Fibroblast of upper back skin (primary cell): ENCODE results near the gene PRR33.
A peak's percentile ranks its signal among the peaks of the same experiment; 100 is the strongest.

ENCODE experiments used
- DNase-seq: peaks from one replicate; pipeline ENCODE4 v3.0.0-alpha.2; 2013

Gene PRR33

DNA sequence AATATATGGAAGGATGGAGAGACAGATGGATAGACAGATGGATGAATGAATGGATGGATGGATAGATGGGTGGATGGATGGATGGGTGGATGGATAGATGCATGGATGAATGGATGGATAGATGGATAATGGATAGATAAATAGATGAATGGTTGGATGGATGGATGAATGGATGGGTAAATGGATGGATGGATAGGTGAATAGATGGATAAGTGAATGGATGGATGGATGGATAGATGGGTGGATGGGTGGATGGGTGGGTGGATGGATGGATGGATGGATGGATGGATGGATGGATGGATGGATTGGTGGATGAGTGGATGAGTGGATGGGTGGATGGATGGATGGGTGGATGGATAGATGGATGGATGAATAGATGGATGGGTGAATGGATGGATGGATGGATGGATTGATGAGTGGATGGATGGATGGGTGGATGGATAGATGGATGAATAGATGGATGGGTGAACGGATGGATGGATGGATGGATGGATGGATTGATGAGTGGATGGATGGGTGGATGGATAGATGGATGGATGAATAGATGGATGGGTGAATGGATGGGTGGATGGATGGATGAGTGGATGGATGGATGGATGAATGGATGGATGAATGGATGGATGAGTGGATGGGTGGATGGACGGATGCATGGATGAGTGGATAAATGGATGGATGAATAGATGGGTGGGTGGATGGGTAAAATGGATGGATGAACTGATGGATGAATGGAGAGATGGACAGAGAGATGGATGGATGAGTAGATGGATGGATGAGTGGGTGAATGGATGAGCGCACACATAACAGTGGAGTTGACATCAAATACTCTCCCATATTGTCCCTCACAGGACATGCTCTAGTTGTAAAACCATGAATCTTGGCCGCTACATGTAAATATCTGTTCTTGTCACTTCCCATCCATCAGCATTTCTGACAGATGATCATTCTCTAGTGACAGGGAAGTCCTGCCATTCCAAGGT, 30.0 kb downstream of the PRR33 start:
- DNase-seq: no peak

DNA sequence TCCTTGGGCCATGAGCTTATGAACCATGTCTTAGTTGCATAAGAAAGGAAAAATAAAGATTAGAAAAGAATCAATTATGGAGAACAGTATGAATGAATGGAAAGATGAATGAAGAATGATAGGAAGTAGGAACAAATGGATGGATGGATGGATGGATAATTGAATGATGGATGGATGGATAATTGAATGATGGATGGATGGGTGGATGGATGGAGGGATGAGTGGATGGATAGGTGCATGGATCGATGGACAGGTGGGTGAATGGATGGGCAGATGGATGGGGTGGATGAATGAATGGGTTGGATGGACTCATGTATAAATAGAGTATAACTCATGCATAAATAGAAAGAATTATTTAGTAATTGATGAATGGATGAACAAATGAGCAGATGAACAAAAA, 31.6 kb downstream of the PRR33 start:
- DNase-seq: no peak

DNA sequence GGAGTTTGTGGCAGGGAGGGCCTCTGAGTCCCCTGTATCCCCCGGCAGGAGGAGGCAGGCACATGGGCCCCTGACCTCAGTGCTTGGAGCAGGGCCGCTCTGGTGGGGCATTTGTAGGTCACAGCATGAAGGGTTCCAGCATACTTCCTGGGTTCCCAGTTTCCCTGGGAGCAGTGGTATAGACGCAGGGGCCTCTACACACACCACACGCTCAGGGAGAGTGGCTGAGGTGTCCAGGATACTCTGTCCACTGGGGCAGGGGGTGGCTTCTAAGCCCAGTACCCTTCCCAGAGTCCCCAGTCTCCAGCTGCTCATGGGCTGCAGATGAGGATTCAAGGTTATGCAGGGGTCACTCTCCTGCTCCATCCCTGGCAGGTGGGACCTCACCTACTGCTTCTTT, 32.7 kb downstream of the PRR33 start:
- DNase-seq: no peak

DNA sequence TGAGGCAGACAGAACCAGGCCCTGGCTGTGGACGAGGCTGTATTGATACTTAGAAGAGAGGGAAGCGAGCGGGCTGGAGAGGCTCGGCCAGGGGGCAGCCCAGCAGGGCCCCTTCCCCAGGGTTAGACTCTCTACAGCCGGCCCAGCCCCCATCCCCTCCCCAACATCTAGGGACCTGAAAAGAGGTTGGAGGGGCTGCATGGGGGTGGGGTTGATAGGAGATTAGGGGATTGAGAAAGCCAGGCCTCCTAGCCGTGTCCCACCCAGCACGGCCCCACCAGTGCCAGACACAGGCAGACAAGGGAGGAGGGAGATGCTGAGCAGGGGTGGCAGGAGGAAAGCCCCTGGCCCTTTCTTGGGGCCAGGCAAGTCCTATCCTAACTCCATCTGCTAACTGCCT, 33.1 kb downstream of the PRR33 start:
- no peak for DNase-seq

DNA sequence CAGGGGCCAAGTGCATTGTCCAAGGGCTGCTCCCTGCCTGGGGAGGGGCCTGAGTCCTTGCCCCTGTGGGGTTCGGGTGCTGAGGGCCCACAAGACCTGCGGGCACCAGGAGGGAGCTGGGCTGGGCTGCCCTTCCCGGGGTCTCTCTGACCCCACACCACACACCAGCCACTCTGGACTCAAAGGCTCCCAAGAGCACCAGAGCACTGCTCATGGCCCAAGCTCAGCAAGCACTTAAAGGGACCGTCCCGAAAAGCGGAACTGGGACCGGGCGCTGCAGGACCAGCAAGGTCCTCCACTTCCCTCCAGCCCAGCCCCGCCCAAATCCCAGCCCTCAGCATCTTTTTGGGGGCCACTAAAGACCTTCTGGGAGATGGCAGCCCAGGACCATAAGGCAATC, 33.5 kb downstream of the PRR33 start:
- DNase-seq: no peak

DNA sequence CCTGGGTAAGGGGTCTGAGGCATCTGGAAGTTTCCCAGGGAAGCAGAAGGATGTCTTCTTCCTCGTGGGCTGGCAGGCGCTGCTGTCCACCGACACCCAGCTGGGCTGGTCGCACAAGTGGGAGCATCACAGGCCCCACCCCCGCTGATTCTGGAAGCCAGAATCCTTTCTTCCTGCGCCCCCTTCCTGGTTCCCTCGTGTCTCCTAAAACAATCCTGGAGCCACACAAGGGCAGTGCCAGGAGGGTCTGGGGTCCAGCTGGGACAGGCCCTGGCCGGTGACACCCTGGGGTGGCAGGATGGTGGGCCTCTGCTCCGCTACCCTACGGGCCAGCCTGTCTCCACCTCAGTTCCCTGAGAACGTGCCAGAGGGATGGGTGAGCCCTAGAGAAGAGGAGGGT, 34.6 kb downstream of the PRR33 start:
- DNase-seq: no peak

DNA sequence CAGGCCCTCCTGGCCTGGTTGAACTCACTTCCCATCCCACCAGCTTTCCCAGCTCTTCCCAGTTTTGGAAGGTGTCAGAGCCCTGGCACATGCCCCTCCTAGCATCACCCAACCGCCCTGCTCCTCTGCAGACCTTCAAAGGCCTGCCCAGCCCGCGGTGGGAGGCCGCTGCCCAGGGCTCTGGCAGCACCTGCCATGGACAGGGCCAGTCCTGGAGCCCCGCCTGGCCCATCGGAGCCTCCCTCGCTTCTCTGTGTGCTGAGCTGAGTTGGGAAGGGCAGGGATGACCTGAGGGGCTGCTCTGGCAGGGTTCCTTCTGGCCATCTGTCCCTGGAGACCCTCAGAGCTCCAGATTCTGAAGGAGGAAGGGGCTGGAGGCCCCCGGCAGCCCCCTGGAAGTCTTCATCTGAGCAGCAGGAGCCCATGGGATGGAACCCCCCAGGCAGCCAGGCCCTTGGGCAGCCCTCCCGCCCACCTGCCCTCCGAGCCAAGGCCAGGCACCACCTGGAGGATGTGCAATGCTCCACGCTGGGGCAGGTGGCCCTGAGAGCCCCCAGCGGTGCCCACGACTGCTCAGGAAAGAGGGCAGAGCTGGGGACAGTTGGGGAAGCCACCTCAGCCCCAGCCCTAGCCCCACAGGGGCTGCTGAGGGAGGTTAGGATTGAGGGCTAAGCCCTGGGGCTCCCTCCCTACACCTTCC, 35.2 kb downstream of the PRR33 start:
- DNase-seq: no peak

DNA sequence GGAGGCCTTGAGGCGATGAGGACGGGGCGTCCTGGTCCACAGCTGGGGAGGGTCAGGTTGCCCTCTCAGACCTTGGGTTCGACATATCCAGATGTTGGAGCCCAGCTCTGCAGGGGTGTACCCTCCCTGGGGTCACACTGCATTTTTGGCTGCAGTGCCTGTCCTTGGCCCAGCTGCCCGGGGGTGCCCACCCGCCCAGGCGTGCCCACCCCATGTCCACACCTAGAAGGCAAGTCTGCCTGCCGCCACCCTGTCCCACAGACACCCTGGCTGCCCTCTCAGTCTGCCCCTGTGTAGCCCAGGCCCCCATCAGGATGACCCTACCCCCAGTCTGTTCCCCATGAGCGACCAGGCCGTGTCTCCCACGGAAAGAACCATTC, 35.8 kb downstream of the PRR33 start:
- no peak for DNase-seq

DNA sequence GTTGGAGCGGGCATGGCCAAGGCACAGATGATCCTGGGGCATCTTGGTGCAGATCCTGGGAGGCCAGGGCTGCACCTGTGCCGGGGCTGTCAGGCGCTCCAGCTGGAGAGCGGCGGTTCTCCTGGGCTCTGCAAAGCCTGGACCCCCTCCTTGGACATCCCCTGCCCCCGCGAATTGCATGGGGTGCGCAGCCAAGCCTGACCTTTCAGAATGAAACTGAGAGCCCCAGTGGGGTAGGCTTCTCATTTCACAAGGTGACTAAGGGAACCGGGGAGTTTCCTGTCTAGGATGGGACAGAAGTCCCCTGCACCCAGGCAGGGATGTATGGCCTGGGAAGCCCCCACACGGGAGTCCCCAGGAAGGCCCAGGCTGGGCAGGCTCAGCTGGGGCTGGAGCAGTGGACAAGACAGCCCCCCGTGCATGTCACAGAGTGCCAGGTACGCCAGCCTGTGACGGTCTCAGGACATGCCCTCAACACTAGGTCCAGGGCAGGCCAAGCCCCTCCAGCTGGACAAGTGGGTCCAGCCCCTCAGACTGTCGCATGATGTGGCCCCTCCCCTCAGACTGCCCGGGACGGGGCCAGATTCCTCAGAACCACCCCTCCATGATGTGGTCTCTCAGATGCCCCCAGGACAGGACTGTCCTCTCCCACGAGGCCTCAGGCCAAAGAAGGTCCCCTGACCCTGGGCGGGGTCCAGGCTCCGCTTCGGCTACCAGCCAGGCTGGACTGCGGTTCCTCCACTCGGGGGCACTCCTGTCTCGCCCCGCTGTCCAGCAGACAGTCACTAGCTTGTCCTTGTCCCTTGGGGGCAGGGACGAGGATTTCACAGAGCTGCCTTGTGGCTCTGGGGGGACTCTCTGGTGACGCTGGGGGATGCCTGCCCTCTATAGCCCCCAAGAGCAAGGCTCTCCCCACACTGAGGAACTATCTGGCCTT, 36.5 kb downstream of the PRR33 start:
- DNase-seq: no peak

DNA sequence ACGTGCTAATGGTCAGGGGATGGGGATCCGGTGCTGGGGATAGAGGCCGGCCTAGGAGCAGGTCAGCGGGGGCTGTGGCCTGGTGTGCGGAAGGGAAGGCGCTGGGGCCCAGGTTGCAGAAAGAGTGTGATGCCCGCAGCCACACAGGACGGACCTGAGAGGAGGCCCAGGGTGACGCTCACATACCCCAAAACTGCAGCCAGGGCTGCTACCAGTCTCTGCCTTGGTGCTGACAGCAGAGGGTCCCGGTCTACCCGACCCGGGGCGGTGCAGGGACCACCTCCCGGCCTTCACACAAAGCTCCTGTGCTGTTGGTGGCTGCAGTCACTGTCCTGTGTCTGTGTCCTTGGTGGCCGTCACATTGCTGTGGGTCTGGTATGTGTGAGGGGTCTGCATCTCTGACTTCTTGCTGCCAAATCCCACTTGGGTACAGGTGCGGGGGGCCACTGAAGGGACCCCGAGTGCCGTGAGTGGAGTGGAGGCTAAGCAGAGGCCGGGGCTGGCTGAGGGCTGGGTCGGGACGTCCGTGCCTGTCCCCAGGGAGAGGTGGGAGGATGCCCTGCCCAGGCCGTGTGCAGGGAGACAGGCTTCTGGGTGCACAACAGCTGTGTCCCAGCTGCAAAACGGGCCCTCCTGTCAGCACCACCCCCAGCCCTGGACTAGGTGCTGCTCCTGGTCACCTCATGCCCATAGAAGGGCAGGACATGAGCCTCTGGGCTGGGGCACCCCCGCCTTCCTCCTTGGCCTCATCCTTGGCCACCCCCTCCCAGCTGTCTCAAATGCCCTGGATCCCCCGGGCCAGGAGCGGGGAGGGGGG, 37.4 kb downstream of the PRR33 start:
- no peak for DNase-seq

DNA sequence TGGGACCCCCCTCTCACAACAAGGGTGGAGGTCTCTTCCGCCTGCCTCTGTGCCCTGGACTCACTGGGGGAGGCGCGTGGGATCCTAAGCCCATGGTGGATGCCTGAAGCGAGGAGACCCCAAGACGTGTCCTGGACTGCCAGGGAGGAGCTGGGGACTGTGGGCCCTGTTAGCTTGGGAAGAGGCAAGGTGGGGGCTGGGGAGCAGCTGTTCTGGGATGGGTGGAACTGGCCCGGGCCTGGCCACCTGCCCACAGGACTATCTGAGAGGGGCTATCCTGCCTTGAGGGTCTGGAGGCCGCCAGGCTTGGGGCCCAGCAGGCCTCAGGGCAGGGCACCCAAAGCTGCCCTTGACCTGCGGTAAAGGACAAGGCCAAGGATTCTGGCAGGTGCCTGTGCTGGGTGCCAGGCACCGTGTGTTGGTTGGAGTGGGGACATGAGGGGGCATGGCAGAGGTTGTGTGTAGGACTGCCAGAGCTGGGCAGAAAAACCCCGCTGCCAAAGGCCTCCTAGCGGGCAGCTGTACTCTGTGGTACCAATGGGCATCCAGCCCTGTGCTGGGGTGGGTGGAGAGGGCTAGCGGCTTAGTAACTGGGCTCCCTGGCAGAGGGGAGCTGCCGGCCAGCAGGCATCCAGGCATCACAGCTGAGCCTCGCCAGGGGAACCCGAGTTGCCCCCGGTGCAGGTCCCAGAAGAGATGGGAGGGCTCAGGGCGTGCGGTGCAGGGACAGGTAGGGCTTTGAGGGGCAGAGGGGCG, 38.1 kb downstream of the PRR33 start:
- DNase-seq: no peak

DNA sequence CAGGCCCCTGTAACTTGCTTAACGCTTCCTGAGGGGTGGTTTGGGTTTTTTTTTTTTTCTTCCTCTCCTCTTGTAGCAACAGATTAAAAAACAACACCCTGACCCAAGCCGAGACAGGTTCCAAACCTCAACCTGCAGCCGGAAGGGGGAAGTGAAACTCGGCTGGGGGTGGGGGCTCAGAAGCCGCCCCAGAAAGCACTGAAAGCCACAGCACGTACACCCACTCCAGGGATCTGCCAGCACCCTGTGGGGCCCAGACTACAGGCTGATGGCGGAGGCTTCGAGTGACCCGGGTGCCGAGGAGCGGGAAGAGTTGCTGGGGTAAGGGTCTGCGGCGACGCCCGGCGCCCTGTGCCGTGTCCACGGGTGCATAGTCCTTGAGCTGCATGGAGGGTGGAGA, 38.8 kb downstream of the PRR33 start, which contains the start of gene LSP1:
Gene LSP1, plus strand, starts transcription at position 208 of the 400 bp plus-strand sequence. Its CDS starts 61 bp downstream, at position 269.
- no peak for DNase-seq

DNA sequence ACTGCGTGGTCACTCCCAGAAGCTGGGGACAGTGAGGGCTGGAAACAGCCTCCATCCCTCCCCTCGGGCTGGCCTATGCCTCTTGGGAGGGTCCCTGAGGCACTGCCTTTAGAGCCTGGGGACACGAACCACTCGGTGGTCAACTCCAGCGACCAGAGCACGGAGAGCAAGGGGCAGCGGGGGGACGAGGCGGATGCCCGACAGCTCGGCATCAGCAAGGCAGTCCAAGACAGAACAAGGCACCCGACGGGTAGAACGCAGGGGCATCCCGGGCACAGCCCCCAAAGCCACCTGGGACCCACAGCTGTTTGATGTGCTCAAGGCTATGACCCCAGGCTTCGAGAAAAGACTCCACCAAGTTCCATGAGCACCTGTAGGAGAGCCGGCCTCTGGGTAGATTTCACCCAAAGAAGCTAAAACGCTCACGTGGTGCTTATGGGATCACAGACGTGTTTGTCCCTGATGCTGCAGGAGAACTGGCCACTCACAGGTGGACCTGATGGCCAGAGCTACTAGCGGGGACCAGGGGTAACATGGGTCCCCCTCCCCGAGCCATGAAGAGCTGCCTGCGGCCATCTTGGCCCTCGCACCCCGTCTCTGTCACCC, 39.3 kb downstream of the PRR33 start:
- DNase-seq: no peak

DNA sequence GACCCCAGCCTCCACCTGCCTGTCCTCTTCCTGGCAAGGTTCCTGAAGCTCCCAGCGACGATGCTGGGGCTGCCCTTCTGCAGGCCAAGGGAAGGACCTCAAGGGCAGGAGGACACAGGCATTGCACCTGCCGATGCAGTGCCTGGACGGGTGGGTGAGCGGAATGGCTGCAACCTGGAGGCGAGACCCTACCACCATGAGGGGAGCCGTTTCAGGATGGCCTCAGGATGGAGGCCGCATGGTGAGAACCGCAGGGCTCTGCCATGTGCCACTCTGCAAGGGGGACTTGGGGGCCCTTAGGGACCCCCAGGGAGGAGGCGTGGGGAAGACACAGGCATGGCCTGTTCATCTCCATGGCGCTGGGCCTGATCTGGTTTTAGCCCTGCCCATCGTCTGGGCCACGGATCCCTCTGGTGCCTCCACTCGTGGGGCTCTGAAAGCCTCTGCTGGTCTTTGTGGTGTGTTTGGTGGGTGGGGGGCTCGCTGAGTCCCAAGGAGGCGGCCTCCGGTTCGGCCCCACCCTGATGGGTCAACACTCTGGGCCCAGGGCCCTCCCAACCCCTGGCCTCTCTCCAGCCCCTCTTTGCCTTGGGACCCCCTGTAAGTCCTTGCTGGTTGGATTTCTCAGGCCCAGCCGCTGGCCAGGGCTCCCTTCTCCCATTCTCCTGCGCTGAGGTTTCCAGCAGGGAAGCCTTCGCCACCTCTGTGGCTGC, 40.1 kb downstream of the PRR33 start:
- no peak for DNase-seq

DNA sequence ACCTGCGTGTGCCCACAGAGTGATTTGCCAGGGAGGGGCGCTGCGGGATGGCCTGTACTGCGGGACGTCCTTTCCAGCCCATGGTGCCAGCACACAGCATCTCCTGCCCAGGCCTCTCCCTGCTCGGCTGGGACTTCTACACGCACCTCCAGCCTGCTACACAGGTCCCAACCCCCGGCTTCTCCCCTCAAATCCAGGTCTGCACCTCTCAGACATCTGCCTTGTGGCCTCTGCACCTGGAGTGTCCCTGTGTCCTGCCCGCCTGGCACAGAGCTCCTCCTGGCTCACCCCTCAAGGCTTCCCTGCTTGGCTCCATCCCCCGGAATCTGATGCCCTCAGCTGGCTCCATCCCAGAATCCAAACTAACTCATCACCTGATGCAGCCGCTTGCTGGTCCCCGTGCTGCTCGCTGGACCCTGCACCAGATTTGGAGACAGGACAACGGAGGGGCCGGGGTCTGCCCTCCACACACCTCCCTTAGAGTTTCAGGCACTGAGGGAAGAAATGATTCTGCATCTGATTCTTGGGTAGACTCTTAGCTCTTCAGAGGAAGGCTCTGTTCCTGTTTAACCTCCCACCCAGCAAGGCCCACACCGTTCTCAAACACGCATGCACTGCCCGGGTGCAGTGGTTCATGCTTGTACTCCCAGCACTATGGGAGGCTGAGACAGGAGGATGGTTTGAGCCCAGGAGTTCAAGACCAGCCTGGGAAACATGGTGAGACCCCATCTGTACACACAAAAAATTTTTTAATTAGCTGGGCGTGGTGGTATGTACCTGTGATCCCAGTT, 42.9 kb downstream of the PRR33 start:
- DNase-seq: no peak

DNA sequence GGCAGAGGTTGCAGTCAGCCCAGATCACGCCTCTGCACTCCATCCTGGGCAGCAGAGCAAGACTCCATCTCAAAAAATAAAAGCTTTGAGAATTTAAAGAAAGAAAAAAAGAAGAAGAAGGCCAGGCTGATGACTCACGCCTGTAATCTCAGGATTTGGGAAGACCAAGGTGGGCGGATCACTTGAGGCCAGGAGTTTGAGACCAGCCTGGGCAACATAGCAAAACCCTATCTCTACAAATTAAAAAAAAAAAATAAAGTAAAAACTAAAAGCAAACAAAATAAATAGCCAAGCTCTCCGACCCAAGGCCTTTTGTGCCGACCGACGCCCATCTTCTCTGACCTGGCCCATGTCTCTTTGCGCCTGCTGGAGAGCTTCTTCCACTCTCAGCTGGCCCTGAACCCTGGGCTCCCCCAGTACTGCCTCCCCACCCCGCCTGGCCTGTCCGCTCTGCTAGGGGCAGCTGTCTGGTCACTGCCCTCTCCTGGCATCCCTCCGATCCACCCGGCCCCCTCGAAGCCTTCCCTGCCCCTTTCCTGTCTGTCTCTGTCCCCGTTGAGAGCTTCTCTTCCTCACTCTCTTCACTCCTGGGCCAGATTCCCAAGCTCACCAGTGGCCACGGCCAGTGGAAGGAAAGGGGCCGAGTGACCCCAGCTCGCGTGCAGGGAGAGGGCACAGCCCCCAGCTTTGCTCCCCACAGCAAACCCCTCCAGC, 43.6 kb downstream of the PRR33 start:
- peak; percentile 6 for DNase-seq

DNA sequence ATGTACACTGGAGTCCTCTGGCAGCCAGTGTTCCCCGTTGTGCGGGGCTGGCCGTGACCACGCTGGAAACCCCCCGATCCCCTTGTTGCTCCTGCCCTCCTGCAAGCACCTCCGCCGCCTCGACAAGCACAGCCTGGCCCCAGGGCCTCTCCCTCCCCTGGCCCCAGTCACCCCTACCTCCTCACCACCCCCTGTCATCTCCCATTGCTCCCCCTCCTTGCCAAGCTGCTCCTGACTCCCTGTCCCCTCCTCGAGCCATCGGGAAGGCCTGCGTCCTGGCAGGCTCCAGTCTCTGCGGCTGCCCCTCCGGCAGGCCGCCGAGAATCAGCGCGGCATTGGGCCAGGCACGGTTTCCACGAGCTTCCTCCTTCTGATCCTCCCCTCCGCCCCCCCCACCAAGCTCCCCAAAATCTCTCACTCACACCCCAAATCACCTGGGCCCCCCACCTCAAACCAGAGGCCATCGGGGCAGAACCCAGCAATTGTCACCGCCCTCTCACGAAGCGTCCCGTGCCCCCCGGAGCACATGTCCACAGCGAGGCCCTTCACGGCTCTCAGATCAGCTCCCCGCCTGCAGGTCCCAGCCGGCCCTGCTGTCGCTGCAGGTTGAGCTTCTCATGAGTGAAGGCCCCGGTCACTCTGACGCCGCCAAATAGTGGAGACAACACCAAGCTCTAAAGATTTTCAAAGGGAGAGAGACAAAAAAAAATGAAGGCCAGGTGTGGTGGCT, 44.5 kb downstream of the PRR33 start:
- no peak for DNase-seq

DNA sequence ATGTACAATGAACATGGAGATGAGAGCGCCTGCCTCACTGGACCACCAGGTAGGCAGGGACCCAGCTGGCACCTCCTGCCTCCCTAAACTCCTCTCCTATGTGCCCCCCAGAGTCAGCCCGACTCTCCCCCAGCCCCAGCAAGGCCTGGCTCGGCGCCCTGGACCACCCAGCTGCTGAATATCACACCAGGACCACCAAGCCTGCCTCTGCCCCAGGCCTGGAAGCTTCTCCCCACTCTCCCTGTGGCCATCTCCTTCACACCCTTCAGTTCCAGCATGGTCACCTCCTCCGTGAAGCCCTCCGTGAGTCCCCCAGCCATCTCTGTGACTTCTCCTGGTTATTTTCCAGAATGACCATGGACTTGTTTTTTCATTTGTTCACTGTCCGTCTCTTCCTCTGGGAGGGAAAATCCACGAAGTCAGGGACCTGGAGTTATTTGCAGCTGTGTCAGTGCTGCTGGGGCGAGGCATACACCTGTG, 45.2 kb downstream of the PRR33 start:
- no peak for DNase-seq
